ENCODE measurements around the gene NCOA6. TPM values are rescaled to one million over a fixed set of nuclear protein-coding genes. Genes with fewer than 3 reads are reported as not detected.

The NCOA6 gene
- total RNA-seq, 1 experiment from 2014 or later = 9.8 TPM

GRCh38 chr20:34768096-34768495 lies 57.4 kb downstream of the NCOA6 start:
- peak; percentile 11 for DNase-seq
- TF ChIP-seq EZH2 (IDR thresholded peaks at IDR 0.05; ENCODE audit: low read length, unreplicated experiment) (no peak), CTCF (conservative IDR thresholded peaks at IDR 0.05; ENCODE audit: low read depth, low read length) (no peak), EZH2phosphoT487 (IDR thresholded peaks at IDR 0.05; ENCODE audit: borderline replicate concordance, low read length) (no peak)
- intact Hi-C loops (cut with micrococcal nuclease) = no loop called here
- no TSS peak for BruUV-seq (replicated peaks)
- Histone ChIP-seq H3K27me3 (ENCODE audit: low read length) (no peaks in the 10 kb centered on the region), H3K4me1 (ENCODE audit: insufficient read depth, low read length) (0 out of 2 replicates have a peak, but pooled peaks cover 5% of the 10 kb centered on the region), H3K9me3 (ENCODE audit: low read length) (no peaks in the 10 kb centered on the region), H3K4me3 (ENCODE audit: low read length) (no peak overlapping the region), H3K79me2 (ENCODE audit: low read length) (no peaks in the 10 kb centered on the region), H2AFZ (ENCODE audit: low read length) (no peak overlapping the region), H3K36me3 (ENCODE audit: low read depth, low read length) (peaks cover 24% of the 10 kb centered on the region; the same call in 1 of the 2 replicates), H3F3A (ENCODE audit: low read length, unreplicated experiment) (no peaks in the 10 kb centered on the region), H3K9ac (ENCODE audit: low read length) (no peak overlapping the region), H3K9me2 (replicated peaks; ENCODE audit: low read length) (no peaks in the 10 kb centered on the region), H3K27ac (ENCODE audit: low read length) (no peak overlapping the region), H3K4me2 (ENCODE audit: low read length) (no peak overlapping the region), H4K20me1 (ENCODE audit: low read length) (no peaks in the 10 kb centered on the region)
- peak; percentile 33; the same call in 1 of the 2 replicates for ATAC-seq
- ChIA-PET POLR2A (ENCODE audit: unreplicated experiment) (no interaction called here), CTCF (no interaction called here)

GRCh38 chr20:34762031-34762555 lies 63.4 kb downstream of the NCOA6 start:
- no peak overlapping the region for H2AFZ ChIP-seq (ENCODE audit: low read length)
- BruUV-seq (replicated peaks) = no TSS peak
- intact Hi-C loops (cut with micrococcal nuclease) = no loop called here
- no peaks in the 10 kb centered on the region for H4K20me1 ChIP-seq (ENCODE audit: low read length)
- ATAC-seq (peak; percentile 57), DNase-seq (no peak)
- no peak overlapping the region for H3K4me3 ChIP-seq (ENCODE audit: low read length)
- ChIA-PET CTCF (interaction anchor here (0.6 kb wide), 1 partner anchor 156 kb away, joined by 3 read pairs; no protein-coding TSS in a partner anchor), POLR2A (ENCODE audit: unreplicated experiment) (no interaction called here)
- H3K9ac ChIP-seq (ENCODE audit: low read length) = no peak overlapping the region
- H3K4me2 ChIP-seq (ENCODE audit: low read length) = no peak overlapping the region
- H3F3A ChIP-seq (ENCODE audit: low read length, unreplicated experiment) = no peaks in the 10 kb centered on the region
- peaks cover 24% of the 10 kb centered on the region for H3K36me3 ChIP-seq (ENCODE audit: low read depth, low read length)
- no peaks in the 10 kb centered on the region for H3K9me2 ChIP-seq (replicated peaks; ENCODE audit: low read length)
- no peaks in the 10 kb centered on the region for H3K9me3 ChIP-seq (ENCODE audit: low read length)
- H3K4me1 ChIP-seq (ENCODE audit: insufficient read depth, low read length) = peaks cover 10% of the 10 kb centered on the region
- no peak overlapping the region for H3K27ac ChIP-seq (ENCODE audit: low read length)
- H3K79me2 ChIP-seq (ENCODE audit: low read length) = no peaks in the 10 kb centered on the region
- no peaks in the 10 kb centered on the region for H3K27me3 ChIP-seq (ENCODE audit: low read length)
- TF ChIP-seq EZH2phosphoT487 (IDR thresholded peaks at IDR 0.05; ENCODE audit: borderline replicate concordance, low read length) (no peak), EZH2 (IDR thresholded peaks at IDR 0.05; ENCODE audit: low read length, unreplicated experiment) (no peak)

GRCh38 chr20:34755367-34755766 lies 70.1 kb downstream of the NCOA6 start:
- Histone ChIP-seq H3F3A (ENCODE audit: low read length, unreplicated experiment) (no peaks in the 10 kb centered on the region), H3K36me3 (ENCODE audit: low read depth, low read length) (peaks cover 49% of the 10 kb centered on the region)
- no TSS peak for BruUV-seq (replicated peaks)

More at GRCh38 chr20:34755367-34755766, 70.1 kb downstream of the NCOA6 start:
- intact Hi-C loops (cut with micrococcal nuclease) = no loop called here
- CTCF ChIA-PET = no interaction called here
- Histone ChIP-seq H3K4me3 (ENCODE audit: low read length) (no peak overlapping the region), H3K4me2 (ENCODE audit: low read length) (no peak overlapping the region), H3K9me3 (ENCODE audit: low read length) (no peaks in the 10 kb centered on the region), H3K79me2 (ENCODE audit: low read length) (no peaks in the 10 kb centered on the region), H3K9me2 (replicated peaks; ENCODE audit: low read length) (no peaks in the 10 kb centered on the region), H4K20me1 (ENCODE audit: low read length) (no peaks in the 10 kb centered on the region), H3K27ac (ENCODE audit: low read length) (no peak overlapping the region), H3K27me3 (ENCODE audit: low read length) (no peaks in the 10 kb centered on the region), H3K9ac (ENCODE audit: low read length) (no peak overlapping the region), H2AFZ (ENCODE audit: low read length) (no peak overlapping the region), H3K4me1 (ENCODE audit: insufficient read depth, low read length) (no peaks in the 10 kb centered on the region)
- POLR2A ChIA-PET (ENCODE audit: unreplicated experiment) = no interaction called here
- DNase-seq (no peak), ATAC-seq (no peak)
- TF ChIP-seq EZH2 (IDR thresholded peaks at IDR 0.05; ENCODE audit: low read length, unreplicated experiment) (no peak), EZH2phosphoT487 (IDR thresholded peaks at IDR 0.05; ENCODE audit: borderline replicate concordance, low read length) (no peak), CTCF (conservative IDR thresholded peaks at IDR 0.05; ENCODE audit: low read depth, low read length) (no peak)

All from PC-3 (cell line).